Right atrium auricular region (tissue), 2 donors: ENCODE measurements around the gene OLR1. TPM values are rescaled to one million over a fixed set of nuclear protein-coding genes. Genes with fewer than 3 reads are reported as not detected.

Experiments used
- DNase-seq: peaks from one replicate; pipeline ENCODE4 v3.0.0-alpha.2; 2019; ENCODE audit warnings: low spot score
- H3K27ac ChIP-seq, 2 donors: fragments of 200-600 bp; sonication (generic); 1 replicate in 1 of 2; 2 replicates in 1 of 2; pipeline ENCODE4 v1.5.1; 2016 to 2019
- H3K27me3 ChIP-seq, 2 donors: fragments of 200-600 bp; sonication (generic); one replicate each; pipeline versions ENCODE4 v1.5.1 to v1.6.0; 2017 to 2019
- H3K36me3 ChIP-seq: fragments of 200-600 bp; sonication (generic); one replicate; pipeline ENCODE4 v1.5.1; 2016
- H3K4me1 ChIP-seq, 2 donors: fragments of 200-600 bp; sonication (generic); one replicate each; pipeline versions ENCODE4 v1.5.1 to v1.6.0; 2017 to 2019
- H3K4me3 ChIP-seq, 2 donors: fragments of 200-600 bp; sonication (generic); 1 replicate in 1 of 2; 2 replicates in 1 of 2; pipeline ENCODE4 v1.5.1; 2017 to 2019; ENCODE audit warnings: mild to moderate bottlenecking in 1 of 2, moderate library complexity in 1 of 2
- H3K9me3 ChIP-seq, 2 donors: fragments of 200-600 bp; sonication (generic); one replicate each; pipeline ENCODE4 v1.5.1; 2019
- total RNA-seq, 2 donors: library from RNA; depleted of rRNA; stranded (reverse); fragments of >200 nt; gene quantifications; one replicate each; pipeline ENCODE4 v1.1.0, GENCODE V29; 2016
- TF ChIP-seq, protein P1 (sequence below), 2 donors: fragments of 200-600 bp; sonication (generic); IDR thresholded peaks; one replicate each; pipeline ENCODE4 v1.5.1; 2019; ENCODE audit warnings: antibody characterized with exemption in 2 of 2

The OLR1 gene
- total RNA-seq, 2 donors from 2014 or later, result 1.6 to 2.5 TPM

DNA sequence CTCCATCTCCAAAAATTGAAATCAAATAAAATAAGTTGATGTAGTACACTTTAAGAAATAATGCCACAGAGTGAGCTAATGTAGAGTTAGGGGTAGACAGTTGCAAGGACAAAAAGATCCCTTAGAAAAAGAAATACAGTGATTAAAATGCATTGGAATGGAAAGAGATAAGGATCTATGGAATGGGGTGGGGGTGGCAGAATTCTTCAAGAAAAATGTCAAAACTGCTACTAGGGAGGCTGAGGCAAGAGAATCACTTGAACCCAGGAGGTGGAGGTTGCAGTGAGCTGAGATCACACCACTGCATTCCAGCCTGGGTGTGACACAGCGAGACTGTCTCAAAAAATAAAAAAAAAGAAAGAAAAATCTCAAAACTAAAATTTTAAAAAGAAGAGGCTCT, 6.5 kb downstream of the OLR1 start:
- Histone ChIP-seq H3K4me1 (no peaks in the 10 kb centered on the region), H3K27me3 (no peaks in the 10 kb centered on the region), H3K27ac (no peak overlapping the region), H3K4me3 (no peak overlapping the region), H3K9me3 (no peaks in the 10 kb centered on the region), H3K36me3 (no peaks in the 10 kb centered on the region)
- no peak for DNase-seq
- TF ChIP-seq, protein P1, sequence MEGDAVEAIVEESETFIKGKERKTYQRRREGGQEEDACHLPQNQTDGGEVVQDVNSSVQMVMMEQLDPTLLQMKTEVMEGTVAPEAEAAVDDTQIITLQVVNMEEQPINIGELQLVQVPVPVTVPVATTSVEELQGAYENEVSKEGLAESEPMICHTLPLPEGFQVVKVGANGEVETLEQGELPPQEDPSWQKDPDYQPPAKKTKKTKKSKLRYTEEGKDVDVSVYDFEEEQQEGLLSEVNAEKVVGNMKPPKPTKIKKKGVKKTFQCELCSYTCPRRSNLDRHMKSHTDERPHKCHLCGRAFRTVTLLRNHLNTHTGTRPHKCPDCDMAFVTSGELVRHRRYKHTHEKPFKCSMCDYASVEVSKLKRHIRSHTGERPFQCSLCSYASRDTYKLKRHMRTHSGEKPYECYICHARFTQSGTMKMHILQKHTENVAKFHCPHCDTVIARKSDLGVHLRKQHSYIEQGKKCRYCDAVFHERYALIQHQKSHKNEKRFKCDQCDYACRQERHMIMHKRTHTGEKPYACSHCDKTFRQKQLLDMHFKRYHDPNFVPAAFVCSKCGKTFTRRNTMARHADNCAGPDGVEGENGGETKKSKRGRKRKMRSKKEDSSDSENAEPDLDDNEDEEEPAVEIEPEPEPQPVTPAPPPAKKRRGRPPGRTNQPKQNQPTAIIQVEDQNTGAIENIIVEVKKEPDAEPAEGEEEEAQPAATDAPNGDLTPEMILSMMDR (IDR thresholded peaks at IDR 0.05), result no peak

DNA sequence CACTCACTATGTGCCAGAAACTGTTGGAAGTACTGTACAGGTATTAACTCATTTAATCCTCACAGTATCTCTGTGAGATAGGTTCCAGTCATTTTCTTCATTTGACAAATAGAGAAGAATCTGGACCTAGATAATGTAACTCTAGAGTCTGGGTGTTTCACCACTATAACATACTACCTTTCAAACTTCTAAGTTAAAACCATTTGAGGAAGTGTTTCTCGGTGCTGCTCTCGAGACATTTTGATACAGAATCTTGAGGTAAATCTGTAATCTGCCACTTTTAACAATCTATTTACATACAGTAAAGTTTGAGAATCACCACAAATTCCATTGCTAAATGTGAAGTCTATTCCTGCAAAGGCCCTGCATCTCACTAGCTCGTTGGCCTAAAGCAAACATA, 8.8 kb downstream of the OLR1 start:
- Histone ChIP-seq H3K9me3 (no peaks in the 10 kb centered on the region), H3K27me3 (no peaks in the 10 kb centered on the region), H3K27ac (no peak overlapping the region), H3K4me3 (no peak overlapping the region), H3K36me3 (no peaks in the 10 kb centered on the region), H3K4me1 (no peaks in the 10 kb centered on the region)
- no peak for DNase-seq
- TF ChIP-seq, protein P1 (IDR thresholded peaks at IDR 0.05), result no peak

DNA sequence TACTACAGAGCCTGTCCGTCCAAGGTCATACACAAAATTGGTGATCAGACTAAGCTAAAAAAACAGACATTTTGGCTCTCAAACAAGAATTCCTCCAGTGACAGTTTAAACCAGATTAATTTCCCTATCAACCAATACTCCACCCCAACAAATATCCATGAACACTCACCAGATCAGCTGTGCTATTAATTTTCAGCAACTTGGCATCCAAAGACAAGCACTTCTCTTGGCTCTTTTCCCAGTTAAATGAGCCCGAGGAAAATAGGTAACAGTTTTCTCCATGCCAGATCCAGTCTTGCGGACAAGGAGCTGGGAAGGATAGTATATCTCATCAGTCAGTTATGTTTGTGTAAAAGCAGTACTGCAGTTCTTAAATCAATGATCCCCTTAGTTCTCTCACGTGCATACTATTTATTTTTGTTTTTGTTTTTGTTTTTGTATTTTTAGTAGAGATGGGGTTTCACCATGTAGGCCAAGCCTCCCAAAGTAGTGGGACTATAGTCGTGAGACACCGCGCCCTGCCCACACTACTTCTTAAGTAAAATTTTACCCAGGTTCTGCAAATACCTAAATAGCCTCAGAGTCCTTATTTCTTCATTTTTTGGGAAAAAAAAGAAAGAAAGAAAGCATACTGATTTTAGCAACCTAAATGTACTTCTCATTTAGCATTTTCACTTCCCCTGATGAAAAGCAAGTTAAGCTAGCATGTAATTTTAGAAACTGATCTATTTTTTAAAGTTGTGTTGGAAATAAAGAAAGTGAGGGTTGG, 11.1 kb downstream of the OLR1 start:
- peak overlapping the region in 1 of 2 donors; percentile 40 for H3K27ac ChIP-seq
- H3K27me3 ChIP-seq, result no peaks in the 10 kb centered on the region
- no peak for DNase-seq
- H3K36me3 ChIP-seq, result no peaks in the 10 kb centered on the region
- no peak overlapping the region for H3K4me3 ChIP-seq
- no peaks in the 10 kb centered on the region for H3K4me1 ChIP-seq
- H3K9me3 ChIP-seq, result no peaks in the 10 kb centered on the region
- TF ChIP-seq, protein P1 (IDR thresholded peaks at IDR 0.05), result no peak

DNA sequence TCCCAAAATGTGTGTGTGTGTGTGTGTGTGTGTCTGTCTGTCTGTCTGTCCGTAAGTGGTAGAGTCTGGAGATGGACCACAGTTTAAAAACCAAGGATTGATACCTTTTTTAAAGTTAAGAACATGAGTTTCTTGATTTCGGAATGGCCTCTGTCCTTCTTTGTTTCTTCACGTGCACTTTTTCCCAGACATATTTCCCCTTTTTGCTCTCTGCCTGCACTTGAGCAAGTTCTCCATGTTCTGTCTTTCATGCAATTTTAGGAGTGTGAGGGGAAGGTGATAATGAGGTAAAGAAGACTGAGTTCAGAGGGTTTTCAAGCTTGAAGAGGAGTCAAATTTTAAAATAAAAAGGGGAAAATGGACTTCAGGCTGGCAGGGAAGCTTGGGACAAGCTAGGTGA, 12.7 kb downstream of the OLR1 start:
- H3K36me3 ChIP-seq, result no peaks in the 10 kb centered on the region
- H3K4me1 ChIP-seq, result no peaks in the 10 kb centered on the region
- no peak overlapping the region for H3K27ac ChIP-seq
- TF ChIP-seq, protein P1 (IDR thresholded peaks at IDR 0.05), result no peak
- no peaks in the 10 kb centered on the region for H3K27me3 ChIP-seq
- no peaks in the 10 kb centered on the region for H3K9me3 ChIP-seq
- DNase-seq, result no peak
- no peak overlapping the region for H3K4me3 ChIP-seq

DNA sequence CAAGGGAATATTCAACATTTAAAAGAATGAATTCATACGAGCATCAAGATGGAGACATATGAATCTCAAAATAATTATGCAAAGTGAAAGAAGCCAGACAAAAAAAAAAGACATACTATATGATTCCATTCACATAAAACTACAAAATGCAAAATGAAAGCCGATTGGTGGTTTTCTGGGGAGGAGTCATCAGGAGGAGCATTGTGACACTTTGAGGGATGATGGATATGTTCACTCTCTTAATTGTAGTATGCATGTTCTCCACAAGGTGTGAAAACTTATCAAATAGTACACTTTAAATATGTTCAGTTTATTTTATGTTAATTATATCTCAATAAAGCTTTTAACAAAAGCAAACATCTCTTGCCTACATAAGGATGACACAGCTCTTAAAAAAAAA, 13.5 kb downstream of the OLR1 start:
- H3K4me3 ChIP-seq, result no peak overlapping the region
- H3K27ac ChIP-seq, result no peak overlapping the region
- TF ChIP-seq, protein P1 (IDR thresholded peaks at IDR 0.05), result no peak
- H3K27me3 ChIP-seq, result no peaks in the 10 kb centered on the region
- peaks cover 0 to 8% of the 10 kb centered on the region in 2 donors for H3K4me1 ChIP-seq
- no peaks in the 10 kb centered on the region for H3K9me3 ChIP-seq
- no peaks in the 10 kb centered on the region for H3K36me3 ChIP-seq
- no peak for DNase-seq

DNA sequence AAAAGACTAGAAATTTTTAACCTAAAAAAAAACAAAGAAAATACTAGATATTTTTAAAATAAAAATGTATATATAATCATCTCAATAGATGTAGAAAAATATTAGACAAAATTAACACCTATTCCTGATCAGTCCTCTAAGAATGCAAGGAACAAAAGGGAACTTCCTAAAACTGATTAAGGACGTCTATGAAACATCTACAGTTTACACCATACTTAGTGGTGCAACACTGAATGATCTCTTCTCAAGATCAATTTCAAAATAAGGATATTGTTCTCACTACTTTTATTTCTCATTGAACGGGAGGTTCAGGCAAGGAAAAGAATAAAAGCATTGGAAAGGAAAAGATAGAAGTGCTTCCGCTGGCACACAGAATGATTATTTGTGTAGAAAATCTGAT, 16.0 kb downstream of the OLR1 start:
- H3K36me3 ChIP-seq, result no peaks in the 10 kb centered on the region
- H3K4me3 ChIP-seq, result no peak overlapping the region
- H3K27ac ChIP-seq, result no peak overlapping the region
- peaks cover 0 to 8% of the 10 kb centered on the region in 2 donors for H3K4me1 ChIP-seq
- H3K9me3 ChIP-seq, result no peaks in the 10 kb centered on the region
- DNase-seq, result no peak
- H3K27me3 ChIP-seq, result no peaks in the 10 kb centered on the region
- TF ChIP-seq, protein P1 (IDR thresholded peaks at IDR 0.05), result no peak
